Heart left ventricle (tissue), 16 donors: Measurements from ENCODE around the gene S100P. TPM values are rescaled to one million over a fixed set of nuclear protein-coding genes. Genes with fewer than 3 reads are reported as not detected.

Source experiments
- ATAC-seq, 4 donors: fragments of 200-7000 bp; cut with Tn5 transposase; one replicate each; pipeline ENCODE4 v1.9.1; 2020 to 2022; ENCODE audit warnings: moderate library complexity in 4 of 4, mild to moderate bottlenecking in 3 of 4, moderate number of reproducible peaks in 1 of 4
- DNase-seq, 5 donors: peaks; one replicate each; pipeline ENCODE4 v3.0.0-alpha.2; 2020
- H3K27ac ChIP-seq, 12 donors: fragments of 200-600 bp; sonication (generic) in 4 of 12; one replicate each; pipeline versions ENCODE4 v1.5.0 to v1.8.0; 2016 to 2022; ENCODE audit warnings: mild to moderate bottlenecking in 2 of 12
- H3K27me3 ChIP-seq, 9 donors: fragments of 200-600 bp; sonication (generic) in 2 of 9; one replicate each; pipeline versions ENCODE4 v1.5.1 to v1.8.0; 2016 to 2022; ENCODE audit warnings: mild to moderate bottlenecking in 3 of 9
- H3K36me3 ChIP-seq, 9 donors: fragments of 200-600 bp; sonication (generic) in 2 of 9; one replicate each; pipeline versions ENCODE4 v1.5.0 to v1.8.0; 2018 to 2022; ENCODE audit warnings: mild to moderate bottlenecking in 2 of 9
- H3K4me1 ChIP-seq, 12 donors: fragments of 200-600 bp; sonication (generic) in 4 of 12; one replicate each; pipeline versions ENCODE4 v1.5.0 to v1.8.0; 2016 to 2022; ENCODE audit warnings: mild to moderate bottlenecking in 3 of 12
- H3K4me3 ChIP-seq, 12 donors: fragments of 200-600 bp; sonication (generic) in 4 of 12; one replicate each; pipeline versions ENCODE4 v1.5.0 to v1.8.0; 2017 to 2022; ENCODE audit warnings: mild to moderate bottlenecking in 9 of 12, moderate library complexity in 4 of 12
- H3K9me3 ChIP-seq, 12 donors: fragments of 200-600 bp; sonication (generic) in 4 of 12; one replicate each; pipeline versions ENCODE4 v1.5.0 to v1.8.0; 2016 to 2022; ENCODE audit warnings: mild to moderate bottlenecking in 1 of 12
- CTCF ChIP-seq, 12 donors: fragments of 200-600 bp; sonication (generic) in 4 of 12; IDR thresholded peaks; one replicate each; pipeline versions ENCODE4 v1.5.0 to v1.8.0; 2018 to 2022; ENCODE audit warnings: antibody characterized with exemption in 12 of 12, mild to moderate bottlenecking in 5 of 12
- POLR2A ChIP-seq, 2 donors: fragments of 450-650 bp; IDR thresholded peaks; one replicate each; pipeline ENCODE4 v1.6.1; 2017; ENCODE audit warnings: antibody characterized with exemption in 2 of 2, mild to moderate bottlenecking in 2 of 2, moderate library complexity in 2 of 2
- WGBS, 4 donors: extraction: QIAGEN DNeasy Blood & Tissue Kit in 2 of 4; methylation state at CpG; one replicate each; pipeline versions ENCODE4 v1.1.5 to v1.1.7; 2013 to 2018; 5-methylcytosine and 5-hydroxymethylcytosine counted together
- intact Hi-C, 10 donors: fragments of 100-400 bp; cut with DNase I; formaldehyde crosslinking; loops; one replicate each; pipeline versions ENCODE4 v1.11.1 to v1.14.2; 2022
- polyA plus RNA-seq, 2 donors: library from polyadenylated mRNA; stranded (reverse); fragments of 200-250 nt; gene quantifications; one replicate each; pipeline ENCODE4 v1.2.3, GENCODE V29; 2013
- total RNA-seq, 9 donors: library from RNA; depleted of rRNA in 2 of 9; stranded (reverse); fragments of >200 nt in 2 of 9; fragmentation: NEBNext Ultra II Directional in 3 of 9; extraction: Animal tissue kit (Norgen Biotek cat#: 25700) in 3 of 9; gene quantifications; one replicate each; pipeline versions ENCODE4 v1.1.0 to v1.2.4, GENCODE V29; 2016 to 2023
- donor health status: ischemic (EF 13 %, LVEDD 7.1; RV severe dilation, severe dysfunction).
- donor health status: healthy with polysubstance abuse.
- donor health status: DM: no; HTN: yes; CAD: no.
- donor health status: DM: no; HTN: no; CAD: no.
- donor health status: ischemic (EF 25% LVEDD 6.9; RV normal size, moderate dysfunction).
- donor health status: ischemic (EF 25% LVEDD 5.7; RV mildly dilated, moderate dysfunction).
- donor health status: healthy.
- donor health status: DM: yes; HTN: yes; CAD: no.
- donor health status: ischemic (EF 35%, LVEDD 5.7; RV mildly dilated, moderate dysfunction).
- donor health status: nonischemic (EF 11% LVEDD 7.7; RV severe dilation, severe dysfunction).
- donor health status: DM: yes; HTN: yes; CAD: no.
- donor health status: PGD.
- donor health status: ischemic (EF 29% LVEDD 5.4; RV normal size, mild dysfunction).
- donor health status: nonischemic (EF 23%, LVEDD 6.1; RV moderate dilation, normal function).

S100P gene
- total and polyA plus RNA-seq, 11 donors = 0.19 to 4.1 (median 0.85) TPM; not detected in 2

GRCh38 chr4:6739920-6740319 lies 46.2 kb downstream of the S100P start:
- no peaks in the 10 kb centered on the region for H3K9me3 ChIP-seq
- TF ChIP-seq CTCF (IDR thresholded peaks at IDR 0.05) (no peak), POLR2A (IDR thresholded peaks at IDR 0.05) (no peak)
- 84 to 89% (median 87%) methylated on average over 4 of the region's 4 CpGs for WGBS, 4 donors
- no peak for ATAC-seq
- DNase-seq = no peak
- H3K36me3 ChIP-seq = no peaks in the 10 kb centered on the region
- intact Hi-C loops = no loop called here
- no peaks in the 10 kb centered on the region for H3K4me1 ChIP-seq
- no peak overlapping the region for H3K27ac ChIP-seq
- no peaks in the 10 kb centered on the region for H3K27me3 ChIP-seq
- no peak overlapping the region for H3K4me3 ChIP-seq

GRCh38 chr4:6740347-6740746 lies 46.7 kb downstream of the S100P start:
- no peak for ATAC-seq
- Histone ChIP-seq H3K27ac (no peak overlapping the region), H3K4me3 (no peak overlapping the region), H3K27me3 (no peaks in the 10 kb centered on the region), H3K4me1 (no peaks in the 10 kb centered on the region), H3K36me3 (no peaks in the 10 kb centered on the region), H3K9me3 (no peaks in the 10 kb centered on the region)
- intact Hi-C loops = no loop called here
- no peak for DNase-seq
- 89 to 93% (median 92%) methylated on average over 8 of the region's 8 CpGs for WGBS, 4 donors
- TF ChIP-seq POLR2A (IDR thresholded peaks at IDR 0.05) (no peak), CTCF (IDR thresholded peaks at IDR 0.05) (no peak)

GRCh38 chr4:6742507-6742906 lies 48.8 kb downstream of the S100P start:
- no peak overlapping the region for H3K27ac ChIP-seq
- no peaks in the 10 kb centered on the region for H3K36me3 ChIP-seq
- no peak for ATAC-seq
- WGBS, 4 donors = 63 to 67% (median 65%) methylated on average over 2 of the region's 2 CpGs
- TF ChIP-seq POLR2A (IDR thresholded peaks at IDR 0.05) = no peak
- no peak for TF ChIP-seq CTCF (IDR thresholded peaks at IDR 0.05)
- no peak overlapping the region for H3K4me3 ChIP-seq
- H3K9me3 ChIP-seq = no peaks in the 10 kb centered on the region
- intact Hi-C loops = no loop called here
- peaks cover 0 to 13% (median 11%) of the 10 kb centered on the region in 12 donors for H3K4me1 ChIP-seq
- no peak for DNase-seq
- no peaks in the 10 kb centered on the region for H3K27me3 ChIP-seq

GRCh38 chr4:6742989-6743388 lies 49.3 kb downstream of the S100P start:
- no peak for ATAC-seq
- intact Hi-C loops = no loop called here
- H3K9me3 ChIP-seq = no peaks in the 10 kb centered on the region
- no peak for DNase-seq
- no peak overlapping the region for H3K27ac ChIP-seq
- H3K36me3 ChIP-seq = no peaks in the 10 kb centered on the region
- H3K27me3 ChIP-seq = no peaks in the 10 kb centered on the region
- WGBS, 4 donors = 72 to 77% (median 73%) methylated on average over 8 to 11 of the region's 11 CpGs
- H3K4me3 ChIP-seq = no peak overlapping the region
- TF ChIP-seq POLR2A (IDR thresholded peaks at IDR 0.05) (no peak), CTCF (IDR thresholded peaks at IDR 0.05) (no peak)
- H3K4me1 ChIP-seq = peaks cover 0 to 18% (median 15%) of the 10 kb centered on the region in 12 donors

Other genes with a start within 250 kb of the S100P start
- 10 to 100 TPM in 3 of 9 donors, 1 to 10 TPM in 6; 4.5 to 20.0 (median 8.0) TPM for gene PPP2R2C, start 221.3 kb upstream of the S100P start, total RNA-seq
- 1 to 10 TPM in 1 of 2 donors, under 1 TPM in 1; 0.22 to 1.3 TPM for gene PPP2R2C, start 221.3 kb upstream of the S100P start, polyA plus RNA-seq
- 10 to 100 TPM; 12.9 to 33.6 (median 21.8) TPM for gene MAN2B2, start 118.7 kb upstream of the S100P start, total RNA-seq
- gene MAN2B2, start 118.7 kb upstream of the S100P start, polyA plus RNA-seq = 10 to 100 TPM in 1 of 2 donors, 1 to 10 TPM in 1; 4.4 to 14.0 TPM
- 100 to 1,000 TPM; 162 to 300 (median 239) TPM for gene MRFAP1, start 53.2 kb upstream of the S100P start, total RNA-seq
- gene MRFAP1, start 53.2 kb upstream of the S100P start, polyA plus RNA-seq = 100 to 1,000 TPM; 239 to 514 TPM
- 10 to 100 TPM; 38.2 to 50.7 (median 41.3) TPM for gene MRFAP1L1, start 16.0 kb downstream of the S100P start, total RNA-seq
- 10 to 100 TPM; 69.9 to 77.2 TPM for gene MRFAP1L1, start 16.0 kb downstream of the S100P start, polyA plus RNA-seq
- gene BLOC1S4, start 22.3 kb downstream of the S100P start, total RNA-seq = 10 to 100 TPM in 1 of 9 donors, 1 to 10 TPM in 8; 5.8 to 14.1 (median 7.8) TPM
- 1 to 10 TPM; 4.4 to 6.3 TPM for gene BLOC1S4, start 22.3 kb downstream of the S100P start, polyA plus RNA-seq
- 10 to 100 TPM; 57.3 to 78.4 (median 74.3) TPM for gene KIAA0232, start 88.8 kb downstream of the S100P start, total RNA-seq
- gene KIAA0232, start 88.8 kb downstream of the S100P start, polyA plus RNA-seq = 10 to 100 TPM; 20.0 to 32.7 TPM
- gene TBC1D14, start 215.9 kb downstream of the S100P start, total RNA-seq = 10 to 100 TPM; 31.3 to 51.0 (median 34.5) TPM
- gene TBC1D14, start 215.9 kb downstream of the S100P start, polyA plus RNA-seq = 10 to 100 TPM in 1 of 2 donors, 1 to 10 TPM in 1; 9.8 to 32.0 TPM